ENCODE measurements around the gene NAXE.

The NAXE gene

GRCh38 chr1:156615946-156616345, 24.4 kb downstream of the NAXE start:
- Histone ChIP-seq H3K4me3 (ENCODE audit: low read depth in 1 of 2, low read length in 2 of 2) (no peak overlapping the region), H3K79me2 (ENCODE audit: insufficient read depth, low read length) (no peaks in the 10 kb centered on the region), H4K20me1 (ENCODE audit: insufficient read depth, low read length) (no peaks in the 10 kb centered on the region), H3K9me3 (ENCODE audit: insufficient read depth, low read length, severe bottlenecking) (no peaks in the 10 kb centered on the region), H3K36me3 (ENCODE audit: insufficient read depth, low read length) (no peaks in the 10 kb centered on the region), H2AFZ (ENCODE audit: low read depth, low read length) (no peak overlapping the region), H3K27me3 (ENCODE audit: insufficient read depth, low read length, poor library complexity) (peaks cover 7% of the 10 kb centered on the region), H3K4me2 (ENCODE audit: insufficient read depth, low read length) (no peak overlapping the region), H3K9ac (ENCODE audit: low read depth, low read length) (no peak overlapping the region), H3K27ac (ENCODE audit: low read length) (no peak overlapping the region), H3K4me1 (ENCODE audit: insufficient read depth, low read length) (no peaks in the 10 kb centered on the region)
- ATAC-seq (ENCODE audit: insufficient read depth, low read depth) (no peak), DNase-seq (no peak)
- TF ChIP-seq EZH2 (IDR thresholded peaks at IDR 0.05; ENCODE audit: borderline replicate concordance, low read depth, low read length, severe bottlenecking) = no peak
- TF ChIP-seq CTCF (IDR thresholded peaks at IDR 0.05; ENCODE audit: borderline replicate concordance, extremely low read depth, low read length, poor library complexity, severe bottlenecking) = no peak

- Histone ChIP-seq H3K79me2 (ENCODE audit: insufficient read depth, low read length) (no peaks in the 10 kb centered on the region), H4K20me1 (ENCODE audit: insufficient read depth, low read length) (no peaks in the 10 kb centered on the region), H3K27me3 (ENCODE audit: insufficient read depth, low read length, poor library complexity) (peaks cover 7% of the 10 kb centered on the region), H3K9ac (ENCODE audit: low read depth, low read length) (no peak overlapping the region), H3K4me1 (ENCODE audit: insufficient read depth, low read length) (no peaks in the 10 kb centered on the region), H2AFZ (ENCODE audit: low read depth, low read length) (no peak overlapping the region), H3K9me3 (ENCODE audit: insufficient read depth, low read length, severe bottlenecking) (no peaks in the 10 kb centered on the region), H3K4me3 (ENCODE audit: low read depth in 1 of 2, low read length in 2 of 2) (no peak overlapping the region), H3K27ac (ENCODE audit: low read length) (no peak overlapping the region), H3K4me2 (ENCODE audit: insufficient read depth, low read length) (no peak overlapping the region), H3K36me3 (ENCODE audit: insufficient read depth, low read length) (no peaks in the 10 kb centered on the region)
- TF ChIP-seq CTCF (IDR thresholded peaks at IDR 0.05; ENCODE audit: borderline replicate concordance, extremely low read depth, low read length, poor library complexity, severe bottlenecking) (no peak), EZH2 (IDR thresholded peaks at IDR 0.05; ENCODE audit: borderline replicate concordance, low read depth, low read length, severe bottlenecking) (no peak)
- DNase-seq (no peak), ATAC-seq (ENCODE audit: insufficient read depth, low read depth) (no peak)
Measured at GRCh38 chr1:156616463-156616862, 24.9 kb downstream of the NAXE start.

- Histone ChIP-seq H3K36me3 (ENCODE audit: insufficient read depth, low read length) (no peaks in the 10 kb centered on the region), H3K9ac (ENCODE audit: low read depth, low read length) (no peak within 1 kb of the TSS), H3K4me1 (ENCODE audit: insufficient read depth, low read length) (no peaks in the 10 kb centered on the region), H4K20me1 (ENCODE audit: insufficient read depth, low read length) (no peaks in the 10 kb centered on the region), H3K4me2 (ENCODE audit: insufficient read depth, low read length) (no peak within 1 kb of the TSS), H3K27ac (ENCODE audit: low read length) (no peak within 1 kb of the TSS), H3K27me3 (ENCODE audit: insufficient read depth, low read length, poor library complexity) (peaks cover 7% of the 10 kb centered on the region), H3K9me3 (ENCODE audit: insufficient read depth, low read length, severe bottlenecking) (no peaks in the 10 kb centered on the region), H3K79me2 (ENCODE audit: insufficient read depth, low read length) (no peaks in the 10 kb centered on the region), H3K4me3 (ENCODE audit: low read depth in 1 of 2, low read length in 2 of 2) (no peak within 1 kb of the TSS), H2AFZ (ENCODE audit: low read depth, low read length) (no peak within 1 kb of the TSS)
- DNase-seq (peak; percentile 36), ATAC-seq (ENCODE audit: insufficient read depth, low read depth) (peak; percentile 67)
- TF ChIP-seq EZH2 (IDR thresholded peaks at IDR 0.05; ENCODE audit: borderline replicate concordance, low read depth, low read length, severe bottlenecking) = no peak
- TF ChIP-seq CTCF (IDR thresholded peaks at IDR 0.05; ENCODE audit: borderline replicate concordance, extremely low read depth, low read length, poor library complexity, severe bottlenecking) = peak; percentile 67
Measured at GRCh38 chr1:156618853-156619581, 27.4 kb downstream of the NAXE start, which contains the start of gene HAPLN2. Gene HAPLN2, plus strand, starts transcription at chr1:156619415. Its CDS starts 4,076 bp downstream, at chr1:156623491.
